HEK293 (cell line): ENCODE measurements around the gene PRDM5.

Experiments used
- CTCF ChIA-PET: fragments of 350-600 bp; formaldehyde crosslinking; extraction: SDS; loops from one replicate; lab custom pipeline; 2021; ENCODE audit warnings: antibody characterized with exemption; lab: Yijun Ruan, JAX
- POLR2A ChIA-PET: fragments of 300-600 bp; formaldehyde crosslinking; extraction: SDS; loops from one replicate; lab custom pipeline; 2020; ENCODE audit warnings: antibody characterized with exemption, inconsistent platforms; lab: Yijun Ruan, JAX
- H3K27ac ChIP-seq: fragments of 200-500 bp; sonication (Bioruptor generic); 2 replicates; pipeline ENCODE4 v1.5.1; 2014; ENCODE audit warnings: low read depth, low read length, control low read depth, inconsistent platforms; ENCODE audit errors: extremely low read depth
- H3K36me3 ChIP-seq, 2 experiments: fragments of 200-500 bp in 1 of 2; sonication (Bioruptor generic) in 1 of 2; 1 replicate in 1 of 2; 2 replicates in 1 of 2; pipeline ENCODE4 v1.5.1; 2014 to 2017; ENCODE audit warnings: inconsistent platforms in 2 of 2, low read length in 2 of 2; ENCODE audit not compliant: control insufficient read depth in 2 of 2, insufficient read depth in 1 of 2
- H3K4me1 ChIP-seq: fragments of 200-500 bp; sonication (Bioruptor generic); 2 replicates; pipeline ENCODE4 v1.5.1; 2014; ENCODE audit warnings: mild to moderate bottlenecking, low read length, inconsistent platforms; ENCODE audit not compliant: control insufficient read depth, insufficient read depth
- H3K4me3 ChIP-seq: 2 replicates; pipeline ENCODE4 v1.5.1; 2011; ENCODE audit warnings: low read depth, mild to moderate bottlenecking, control low read depth, low read length, moderate library complexity
- H3K9me3 ChIP-seq: fragments of 200-500 bp; sonication (Bioruptor generic); 2 replicates; pipeline ENCODE4 v1.5.1; 2014; ENCODE audit warnings: low read depth, low read length, inconsistent platforms; ENCODE audit not compliant: control insufficient read depth, insufficient read depth
- BCL11A ChIP-seq: fragments of 450-650 bp; formaldehyde crosslinking; IDR thresholded peaks from 2 replicates; pipeline ENCODE4 v1.5.1; 2016; ENCODE audit warnings: low read depth, missing biosample characterization, missing genetic modification characterization
- HOXC10 ChIP-seq: sonication (generic); formaldehyde crosslinking; IDR thresholded peaks from 2 replicates; pipeline ENCODE4 v1.8.1; 2023; ENCODE audit warnings: mild to moderate bottlenecking, missing genetic modification reagents
- PRDM10 ChIP-seq: fragments of 450-650 bp; formaldehyde crosslinking; IDR thresholded peaks from 2 replicates; pipeline ENCODE4 v1.5.1; 2016; ENCODE audit warnings: missing biosample characterization, missing genetic modification characterization
- SALL2 ChIP-seq: fragments of 450-650 bp; formaldehyde crosslinking; IDR thresholded peaks from 2 replicates; pipeline ENCODE4 v1.5.0; 2017; ENCODE audit warnings: missing biosample characterization, mild to moderate bottlenecking, missing genetic modification characterization, borderline replicate concordance
- SCRT2 ChIP-seq: fragments of 450-650 bp; formaldehyde crosslinking; IDR thresholded peaks from 2 replicates; pipeline ENCODE4 v1.5.1; 2016; ENCODE audit warnings: missing biosample characterization, missing genetic modification characterization
- ZBTB44 ChIP-seq: fragments of 450-650 bp; IDR thresholded peaks from 2 replicates; pipeline ENCODE4 v1.5.1; 2018; ENCODE audit warnings: missing biosample characterization, mild to moderate bottlenecking, missing genetic modification characterization
- ZFP41 ChIP-seq: fragments of 450-650 bp; formaldehyde crosslinking; IDR thresholded peaks from 2 replicates; pipeline ENCODE4 v1.5.1; 2016; ENCODE audit warnings: missing biosample characterization, missing genetic modification characterization, borderline replicate concordance
- ZNF10 ChIP-seq: fragments of 450-650 bp; formaldehyde crosslinking; IDR thresholded peaks from 2 replicates; pipeline ENCODE4 v1.5.1; 2017; ENCODE audit warnings: missing biosample characterization, missing genetic modification characterization
- ZNF280C ChIP-seq: fragments of 450-650 bp; formaldehyde crosslinking; IDR thresholded peaks from 2 replicates; pipeline ENCODE4 v1.5.1; 2016; ENCODE audit warnings: missing biosample characterization, missing genetic modification characterization
- ZNF350 ChIP-seq: fragments of 450-650 bp; formaldehyde crosslinking; IDR thresholded peaks from 2 replicates; pipeline ENCODE4 v1.5.0; 2017; ENCODE audit warnings: missing biosample characterization, mild to moderate bottlenecking, missing genetic modification characterization
- ZNF473 ChIP-seq: fragments of 450-650 bp; formaldehyde crosslinking; IDR thresholded peaks from 2 replicates; pipeline ENCODE4 v1.5.1; 2017; ENCODE audit warnings: missing biosample characterization, missing genetic modification characterization
- ZNF488 ChIP-seq: fragments of 450-650 bp; formaldehyde crosslinking; IDR thresholded peaks from 2 replicates; pipeline ENCODE4 v1.5.1; 2016; ENCODE audit warnings: missing biosample characterization, missing genetic modification characterization
- ZNF664 ChIP-seq: fragments of 450-650 bp; formaldehyde crosslinking; IDR thresholded peaks from 2 replicates; pipeline ENCODE4 v1.5.1; 2016; ENCODE audit warnings: missing biosample characterization, missing genetic modification characterization
- ZNF76 ChIP-seq: fragments of 450-650 bp; formaldehyde crosslinking; IDR thresholded peaks from 2 replicates; pipeline ENCODE4; 2016; ENCODE audit warnings: low read depth, missing biosample characterization, missing genetic modification characterization, borderline replicate concordance

Gene PRDM5

GRCh38 chr4:120858776-120859175, 63.8 kb downstream of the PRDM5 start:
- H3K36me3 ChIP-seq = no peaks in the 10 kb centered on the region
- no peak overlapping the region for H3K27ac ChIP-seq
- no peaks in the 10 kb centered on the region for H3K9me3 ChIP-seq
- H3K4me3 ChIP-seq = no peak overlapping the region
- TF ChIP-seq ZFP41 (tag by site-specific recombination) (no peak), ZBTB44 (tag by site-specific recombination) (no peak), SCRT2 (tag by site-specific recombination) (no peak), SALL2 (tag by site-specific recombination) (no peak), ZNF280C (tag by site-specific recombination) (no peak), ZNF10 (no peak)
- CTCF ChIA-PET = no interaction called here
- H3K4me1 ChIP-seq = no peaks in the 10 kb centered on the region
- POLR2A ChIA-PET = no interaction called here

GRCh38 chr4:120857312-120857711, 65.2 kb downstream of the PRDM5 start:
- Histone ChIP-seq H3K27ac (no peak overlapping the region), H3K9me3 (no peaks in the 10 kb centered on the region), H3K36me3 (no peaks in the 10 kb centered on the region), H3K4me3 (no peak overlapping the region), H3K4me1 (no peaks in the 10 kb centered on the region; the same call in 1 of the 2 replicates)
- ChIA-PET POLR2A (no interaction called here), CTCF (interaction anchor here (1.0 to 1.2 kb wide), 2 partner anchors 13 to 238 kb away, joined by 3 to 6 read pairs; no protein-coding TSS in a partner anchor)
- no peak for TF ChIP-seq ZNF280C (tag by site-specific recombination)
- TF ChIP-seq PRDM10 (tag by site-specific recombination) = no peak
- TF ChIP-seq ZNF473 = no peak
- no peak for TF ChIP-seq ZNF76 (tag by site-specific recombination)
- TF ChIP-seq ZNF350 (tag by site-specific recombination) = no peak
- no peak for TF ChIP-seq BCL11A (tag by site-specific recombination)

GRCh38 chr4:120856294-120856693, 66.2 kb downstream of the PRDM5 start:
- CTCF ChIA-PET = no interaction called here
- H3K36me3 ChIP-seq = no peaks in the 10 kb centered on the region
- TF ChIP-seq ZNF488 (tag by site-specific recombination) = no peak
- TF ChIP-seq HOXC10 (CRISPR knock-in tag) = no peak
- no peak for TF ChIP-seq ZNF664 (tag by site-specific recombination)
- no peak overlapping the region for H3K4me3 ChIP-seq
- H3K9me3 ChIP-seq = no peaks in the 10 kb centered on the region
- H3K27ac ChIP-seq = no peak overlapping the region
- POLR2A ChIA-PET = no interaction called here
- no peaks in the 10 kb centered on the region; the same call in 1 of the 2 replicates for H3K4me1 ChIP-seq
